ENCODE data around the gene APOA1.

DNA sequence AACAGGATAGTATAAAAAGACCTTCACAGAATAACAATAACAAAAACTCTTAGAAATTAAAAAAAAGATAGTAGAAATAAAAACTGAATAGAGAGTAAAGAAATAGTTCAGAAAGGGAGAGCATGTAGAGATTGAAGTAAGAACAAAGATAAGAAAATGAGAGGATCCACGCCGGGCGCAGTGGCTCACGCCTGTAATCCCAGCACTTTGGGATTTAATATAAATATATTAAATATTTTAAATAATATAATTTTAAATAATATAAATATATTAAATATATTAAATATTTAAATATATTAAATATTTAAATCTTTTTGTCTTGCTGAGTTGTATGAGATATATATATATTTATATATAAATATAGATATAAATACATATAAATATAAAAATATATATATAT is 25.3 kb downstream of the APOA1 start:
- TF ChIP-seq, protein P1, sequence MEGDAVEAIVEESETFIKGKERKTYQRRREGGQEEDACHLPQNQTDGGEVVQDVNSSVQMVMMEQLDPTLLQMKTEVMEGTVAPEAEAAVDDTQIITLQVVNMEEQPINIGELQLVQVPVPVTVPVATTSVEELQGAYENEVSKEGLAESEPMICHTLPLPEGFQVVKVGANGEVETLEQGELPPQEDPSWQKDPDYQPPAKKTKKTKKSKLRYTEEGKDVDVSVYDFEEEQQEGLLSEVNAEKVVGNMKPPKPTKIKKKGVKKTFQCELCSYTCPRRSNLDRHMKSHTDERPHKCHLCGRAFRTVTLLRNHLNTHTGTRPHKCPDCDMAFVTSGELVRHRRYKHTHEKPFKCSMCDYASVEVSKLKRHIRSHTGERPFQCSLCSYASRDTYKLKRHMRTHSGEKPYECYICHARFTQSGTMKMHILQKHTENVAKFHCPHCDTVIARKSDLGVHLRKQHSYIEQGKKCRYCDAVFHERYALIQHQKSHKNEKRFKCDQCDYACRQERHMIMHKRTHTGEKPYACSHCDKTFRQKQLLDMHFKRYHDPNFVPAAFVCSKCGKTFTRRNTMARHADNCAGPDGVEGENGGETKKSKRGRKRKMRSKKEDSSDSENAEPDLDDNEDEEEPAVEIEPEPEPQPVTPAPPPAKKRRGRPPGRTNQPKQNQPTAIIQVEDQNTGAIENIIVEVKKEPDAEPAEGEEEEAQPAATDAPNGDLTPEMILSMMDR (IDR thresholded peaks at IDR 0.05), result no peak
- no peak for TF ChIP-seq EP300 (IDR thresholded peaks at IDR 0.05)
- TF ChIP-seq POLR2A (IDR thresholded peaks at IDR 0.05), result no peak
- no peak for TF ChIP-seq POLR2AphosphoS5 (IDR thresholded peaks at IDR 0.05)

Data from sigmoid colon (tissue), 4 donors.